ENCODE data around the gene NPTX1. TPM values are rescaled to one million over a fixed set of nuclear protein-coding genes. Genes with fewer than 3 reads are reported as not detected.

The NPTX1 gene
- total and polyA plus RNA-seq, 9 of the 15 experiments (the other 6 are each of a cell fraction or from before 2014, with no cell fraction given): 0.04 TPM; not detected in 8

GRCh38 chr17:80457236-80457856, 19.1 kb downstream of the NPTX1 start (continued):
- TF ChIP-seq RREB1 (CRISPR knock-in tag; IDR thresholded peaks at IDR 0.05) (no peak), ZNF133 (CRISPR knock-in tag; IDR thresholded peaks at IDR 0.05) (no peak), ZNF274 (IDR thresholded peaks at IDR 0.05; ENCODE audit: borderline replicate concordance, low read depth, low read length) (no peak), MGA (IDR thresholded peaks at IDR 0.05) (no peak), MAX (CRISPR knock-in tag; IDR thresholded peaks at IDR 0.05) (peak; percentile 35), ETV5 (CRISPR knock-in tag; IDR thresholded peaks at IDR 0.05; ENCODE audit: low read depth) (0 out of 2 replicates have a peak, but pooled peaks have one; percentile 24), ETS1 (conservative IDR thresholded peaks at IDR 0.05; ENCODE audit: control insufficient read depth, low read depth, low read length) (0 out of 2 replicates have a peak, but pooled peaks have one; percentile 20), COPS2 (conservative IDR thresholded peaks at IDR 0.05) (no peak)
